Neural crest cell (in vitro differentiated cells): ENCODE data around the gene ICE1. TPM values are rescaled to one million over a fixed set of nuclear protein-coding genes. Genes with fewer than 3 reads are reported as not detected.
"Not testable (repeated sequence)": the region's sequence is repeated elsewhere in the genome, so short reads cannot be mapped to it uniquely, and the experiment has no call there.

Experiments used
- DNase-seq: peaks from one replicate; pipeline ENCODE4 v3.0.0; 2021; ENCODE audit warnings: low read depth, mixed read lengths, low spot score
- H3K27ac Mint-ChIP-seq: one replicate; pipeline ENCODE4 v1.8.0; 2021; ENCODE audit warnings: mild to moderate bottlenecking, mixed read lengths; ENCODE audit not compliant: unreplicated experiment
- H3K27me3 Mint-ChIP-seq: 2 replicates; pipeline ENCODE4 v1.8.0; 2021; ENCODE audit warnings: low read depth, mild to moderate bottlenecking, mixed read lengths
- H3K36me3 Mint-ChIP-seq: 2 replicates; pipeline ENCODE4 v1.8.0; 2021; ENCODE audit warnings: low read depth, mild to moderate bottlenecking, mixed read lengths
- H3K4me1 Mint-ChIP-seq: 2 replicates; pipeline ENCODE4 v1.8.0; 2021; ENCODE audit warnings: mixed read lengths
- H3K4me3 Mint-ChIP-seq: one replicate; pipeline ENCODE4 v1.8.0; 2021; ENCODE audit warnings: mild to moderate bottlenecking, mixed read lengths
- H3K9me3 Mint-ChIP-seq: 2 replicates; pipeline ENCODE4 v1.8.0; 2021; ENCODE audit warnings: mixed read lengths
- total RNA-seq: library from RNA; stranded (reverse); gene quantifications from 2 replicates; pipeline ENCODE4 v1.2.1, GENCODE V29; 2021
- TF ChIP-seq, protein P1 (sequence below): fragments of 200-600 bp; sonication (generic); conservative IDR thresholded peaks from 2 replicates; pipeline ENCODE4 v1.5.0; 2021; ENCODE audit warnings: antibody characterized with exemption, mild to moderate bottlenecking

Gene ICE1
- total RNA-seq, 1 donor from 2014 or later = 35.1 TPM

- no peaks in the 10 kb centered on the region for H3K9me3 Mint-ChIP-seq
- H3K4me1 Mint-ChIP-seq = no peaks in the 10 kb centered on the region
- TF ChIP-seq, protein P1, sequence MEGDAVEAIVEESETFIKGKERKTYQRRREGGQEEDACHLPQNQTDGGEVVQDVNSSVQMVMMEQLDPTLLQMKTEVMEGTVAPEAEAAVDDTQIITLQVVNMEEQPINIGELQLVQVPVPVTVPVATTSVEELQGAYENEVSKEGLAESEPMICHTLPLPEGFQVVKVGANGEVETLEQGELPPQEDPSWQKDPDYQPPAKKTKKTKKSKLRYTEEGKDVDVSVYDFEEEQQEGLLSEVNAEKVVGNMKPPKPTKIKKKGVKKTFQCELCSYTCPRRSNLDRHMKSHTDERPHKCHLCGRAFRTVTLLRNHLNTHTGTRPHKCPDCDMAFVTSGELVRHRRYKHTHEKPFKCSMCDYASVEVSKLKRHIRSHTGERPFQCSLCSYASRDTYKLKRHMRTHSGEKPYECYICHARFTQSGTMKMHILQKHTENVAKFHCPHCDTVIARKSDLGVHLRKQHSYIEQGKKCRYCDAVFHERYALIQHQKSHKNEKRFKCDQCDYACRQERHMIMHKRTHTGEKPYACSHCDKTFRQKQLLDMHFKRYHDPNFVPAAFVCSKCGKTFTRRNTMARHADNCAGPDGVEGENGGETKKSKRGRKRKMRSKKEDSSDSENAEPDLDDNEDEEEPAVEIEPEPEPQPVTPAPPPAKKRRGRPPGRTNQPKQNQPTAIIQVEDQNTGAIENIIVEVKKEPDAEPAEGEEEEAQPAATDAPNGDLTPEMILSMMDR = no peak
- no peak overlapping the region for H3K27ac Mint-ChIP-seq
- peaks cover 3% of the 10 kb centered on the region for H3K36me3 Mint-ChIP-seq
- no peak overlapping the region for H3K4me3 Mint-ChIP-seq
- no peak for DNase-seq
- no peaks in the 10 kb centered on the region for H3K27me3 Mint-ChIP-seq
Observed at GRCh38 chr5:5486122-5486521, 63.6 kb downstream of the ICE1 start.

DNA sequence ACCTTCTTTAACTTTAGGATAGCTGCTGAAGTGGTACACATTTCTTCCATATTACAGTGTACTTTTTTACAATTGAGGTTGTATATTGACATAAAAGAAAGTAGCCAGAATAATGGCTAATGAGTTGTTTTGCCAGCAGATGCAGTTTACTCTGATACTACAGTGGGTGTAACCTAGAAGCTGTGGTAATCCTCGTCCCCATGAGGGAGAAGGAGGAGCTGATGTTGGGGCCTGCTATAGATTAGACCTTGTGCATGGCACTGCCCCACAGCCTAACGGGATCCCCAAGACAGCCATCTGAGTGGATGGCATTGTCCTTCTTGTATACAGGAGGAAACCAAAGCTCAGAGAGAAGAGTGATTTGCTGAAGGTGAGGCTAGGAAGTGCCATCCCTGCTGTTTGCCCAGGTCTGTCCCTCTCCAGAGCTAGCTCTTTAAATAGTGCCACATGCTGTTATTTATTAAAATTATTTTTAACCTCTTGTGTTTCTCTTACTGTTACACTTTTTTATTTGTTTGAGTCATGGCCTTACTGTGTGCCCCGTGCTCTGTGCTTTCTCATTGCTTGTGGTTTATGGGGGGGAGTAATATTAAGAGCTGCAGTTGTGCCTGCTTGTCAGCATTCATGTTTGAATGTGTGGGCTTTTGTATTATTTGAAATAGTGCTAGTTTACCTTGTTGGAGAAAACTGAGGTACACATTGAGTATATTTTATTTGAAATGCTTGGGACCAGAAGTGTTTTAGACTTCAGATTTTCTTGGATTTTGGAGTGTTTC lies 65.3 kb downstream of the ICE1 start:
- Mint-ChIP-seq H3K27me3 (peaks cover 3% of the 10 kb centered on the region), H3K9me3 (no peaks in the 10 kb centered on the region), H3K4me3 (no peak overlapping the region), H3K4me1 (peaks cover 4% of the 10 kb centered on the region), H3K36me3 (peaks cover 3% of the 10 kb centered on the region), H3K27ac (peak overlapping the region; percentile 21)
- DNase-seq = no peak
- TF ChIP-seq, protein P1 = no peak

DNA sequence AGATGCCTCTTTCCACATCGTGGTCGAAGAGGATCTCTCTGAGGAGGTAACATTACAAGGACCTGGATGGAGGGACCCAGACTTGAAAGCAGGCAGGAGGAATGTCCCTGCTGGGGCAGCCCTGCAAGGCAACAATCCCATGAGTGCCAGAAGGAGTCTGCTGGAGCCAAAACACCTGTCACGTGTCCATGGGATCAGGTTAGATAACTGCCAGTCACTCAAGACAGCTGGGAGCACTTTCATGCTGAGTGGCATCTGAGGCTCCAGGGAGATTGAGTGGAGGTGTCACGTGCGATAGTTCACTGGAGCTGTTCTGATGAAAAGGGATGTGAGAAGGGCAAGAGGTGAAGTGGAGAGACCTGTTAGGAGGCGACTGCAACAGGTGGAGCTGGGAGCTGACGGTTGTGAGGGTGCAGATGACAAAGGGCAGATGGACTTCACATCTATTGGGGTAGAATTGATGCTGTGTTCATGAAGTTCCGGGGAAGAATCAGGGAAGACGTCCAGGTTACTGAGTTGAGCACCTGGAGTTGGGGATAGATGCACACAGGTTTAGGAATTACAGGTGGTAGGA lies 68.4 kb downstream of the ICE1 start:
- no peaks in the 10 kb centered on the region for H3K36me3 Mint-ChIP-seq
- no peak overlapping the region for H3K27ac Mint-ChIP-seq
- TF ChIP-seq, protein P1 = no peak
- peaks cover 10% of the 10 kb centered on the region for H3K4me1 Mint-ChIP-seq
- no peak overlapping the region for H3K4me3 Mint-ChIP-seq
- no peaks in the 10 kb centered on the region for H3K9me3 Mint-ChIP-seq
- peaks cover 10% of the 10 kb centered on the region for H3K27me3 Mint-ChIP-seq
- no peak for DNase-seq

DNA sequence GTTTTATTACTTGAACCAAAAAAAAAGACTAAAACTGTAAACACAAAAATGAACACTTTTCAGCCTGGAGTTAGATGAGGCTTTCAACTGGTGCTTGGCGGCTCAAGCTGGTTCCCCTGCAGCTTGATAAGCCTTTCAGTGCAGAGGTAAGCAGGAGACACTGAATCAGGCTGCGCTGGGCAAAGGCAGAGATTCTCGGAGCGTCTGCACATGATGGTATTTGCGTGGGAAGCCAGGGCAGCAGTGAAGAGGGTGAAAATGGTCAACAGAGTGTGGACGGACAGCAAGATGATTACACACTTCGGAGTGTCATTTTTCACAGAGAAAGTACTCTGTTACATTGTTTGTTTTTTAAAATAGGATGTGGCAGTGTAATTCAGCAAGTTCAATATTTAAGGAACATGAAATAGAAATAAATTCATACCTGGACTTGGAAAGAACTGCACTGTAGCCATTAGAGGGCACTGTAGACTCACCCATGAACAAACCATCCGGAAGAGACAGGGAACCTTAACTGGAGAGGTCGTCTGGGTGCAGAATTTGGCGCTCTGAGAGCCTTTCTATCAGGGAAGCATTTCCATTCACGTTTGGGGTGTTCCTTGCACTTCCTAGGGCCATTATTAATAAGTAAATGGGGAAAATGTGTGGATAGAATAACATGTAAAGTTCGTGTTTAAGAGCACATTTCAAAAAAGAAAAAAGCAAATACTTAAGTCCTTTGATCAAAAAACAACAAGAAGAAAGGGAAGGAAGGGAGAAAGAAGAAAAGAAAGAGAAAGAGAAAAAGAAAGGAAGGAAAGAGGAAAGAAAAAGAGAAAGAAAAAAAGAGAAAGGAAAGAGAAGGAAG lies 69.8 kb downstream of the ICE1 start:
- DNase-seq = no peak
- Mint-ChIP-seq H3K9me3 (no peaks in the 10 kb centered on the region), H3K4me1 (peaks cover 24% of the 10 kb centered on the region), H3K36me3 (no peaks in the 10 kb centered on the region), H3K27me3 (peaks cover 24% of the 10 kb centered on the region), H3K27ac (no peak overlapping the region), H3K4me3 (no peak overlapping the region)
- TF ChIP-seq, protein P1 = peak; percentile 86

DNA sequence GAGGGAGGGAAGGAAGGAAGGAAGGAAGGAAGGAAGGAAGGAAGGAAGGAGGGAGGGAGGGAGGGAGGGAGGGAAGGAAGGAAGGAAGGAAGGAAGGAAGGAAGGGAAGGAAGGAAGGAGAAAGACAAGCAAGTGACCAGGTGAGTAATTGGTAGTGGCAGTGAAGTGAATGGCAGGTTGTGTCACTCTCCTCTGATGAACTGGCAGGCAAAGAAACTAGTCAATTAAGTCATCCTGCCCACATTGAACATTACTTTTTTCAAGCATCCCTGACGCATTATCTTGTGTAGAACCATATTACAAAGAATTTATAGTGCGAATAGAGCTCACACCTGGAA lies 70.4 kb downstream of the ICE1 start:
- H3K27me3 Mint-ChIP-seq = peaks cover 24% of the 10 kb centered on the region
- H3K9me3 Mint-ChIP-seq, H3K36me3 Mint-ChIP-seq, H3K4me3 Mint-ChIP-seq, DNase-seq, H3K27ac Mint-ChIP-seq: not testable (repeated sequence)
- peaks cover 30% of the 10 kb centered on the region for H3K4me1 Mint-ChIP-seq
